ENCODE measurements around the gene L1CAM.

L1CAM gene

DNA sequence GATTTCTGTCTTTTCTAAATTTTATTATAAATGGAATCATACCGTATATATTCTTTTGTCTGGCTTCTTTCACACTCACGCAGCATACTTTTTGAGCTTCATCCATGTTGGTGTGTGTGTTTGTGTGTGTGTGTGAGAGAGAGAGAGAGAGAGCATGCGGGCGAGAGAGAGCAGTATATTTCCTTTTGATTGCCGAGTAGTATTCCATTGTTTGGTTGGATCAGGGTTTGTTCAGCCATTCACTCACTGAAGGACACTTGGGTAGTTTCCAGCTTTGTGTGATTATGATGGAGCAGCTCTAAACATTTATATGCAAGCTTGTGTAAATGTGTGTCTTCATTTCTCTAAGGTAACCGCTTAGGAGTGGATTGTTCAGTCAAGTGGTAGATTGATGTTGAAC lies 3.1 kb upstream of the L1CAM start:
- in situ Hi-C loops (cut with HindIII; ENCODE audit: low sequenced_read_pairs) = no loop called here
- TF ChIP-seq, protein P1, sequence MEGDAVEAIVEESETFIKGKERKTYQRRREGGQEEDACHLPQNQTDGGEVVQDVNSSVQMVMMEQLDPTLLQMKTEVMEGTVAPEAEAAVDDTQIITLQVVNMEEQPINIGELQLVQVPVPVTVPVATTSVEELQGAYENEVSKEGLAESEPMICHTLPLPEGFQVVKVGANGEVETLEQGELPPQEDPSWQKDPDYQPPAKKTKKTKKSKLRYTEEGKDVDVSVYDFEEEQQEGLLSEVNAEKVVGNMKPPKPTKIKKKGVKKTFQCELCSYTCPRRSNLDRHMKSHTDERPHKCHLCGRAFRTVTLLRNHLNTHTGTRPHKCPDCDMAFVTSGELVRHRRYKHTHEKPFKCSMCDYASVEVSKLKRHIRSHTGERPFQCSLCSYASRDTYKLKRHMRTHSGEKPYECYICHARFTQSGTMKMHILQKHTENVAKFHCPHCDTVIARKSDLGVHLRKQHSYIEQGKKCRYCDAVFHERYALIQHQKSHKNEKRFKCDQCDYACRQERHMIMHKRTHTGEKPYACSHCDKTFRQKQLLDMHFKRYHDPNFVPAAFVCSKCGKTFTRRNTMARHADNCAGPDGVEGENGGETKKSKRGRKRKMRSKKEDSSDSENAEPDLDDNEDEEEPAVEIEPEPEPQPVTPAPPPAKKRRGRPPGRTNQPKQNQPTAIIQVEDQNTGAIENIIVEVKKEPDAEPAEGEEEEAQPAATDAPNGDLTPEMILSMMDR (IDR thresholded peaks at IDR 0.05; ENCODE audit: low read depth, low read length) = no peak
- H3K4me3 ChIP-seq (ENCODE audit: low read depth, low read length) = no peak overlapping the region
- DNase-seq (ENCODE audit: low read depth, low spot score) = no peak

DNA sequence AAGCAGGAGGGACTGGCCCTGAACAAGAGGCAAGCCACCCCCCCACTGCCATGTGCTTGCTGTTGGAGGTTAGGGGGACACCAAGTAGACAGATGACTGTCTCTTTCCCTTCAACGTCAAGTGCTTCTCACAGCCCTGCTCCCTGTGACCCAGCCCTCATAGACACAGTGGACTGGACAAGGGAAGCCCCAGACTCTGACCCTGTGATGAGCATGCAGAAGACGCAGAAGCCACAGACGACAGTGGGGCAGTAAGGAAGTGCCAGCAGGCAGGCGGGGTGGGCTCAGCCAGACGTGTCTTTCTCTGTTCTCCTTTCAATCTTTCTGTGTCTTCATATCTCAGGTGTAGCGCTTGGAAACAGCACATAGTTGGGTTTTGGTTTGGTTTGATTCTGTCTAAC lies 2.4 kb upstream of the L1CAM start:
- in situ Hi-C loops (cut with HindIII; ENCODE audit: low sequenced_read_pairs) = no loop called here
- no peak overlapping the region for H3K4me3 ChIP-seq (ENCODE audit: low read depth, low read length)
- TF ChIP-seq, protein P1 (IDR thresholded peaks at IDR 0.05; ENCODE audit: low read depth, low read length) = no peak
- DNase-seq (ENCODE audit: low read depth, low spot score) = no peak

DNA sequence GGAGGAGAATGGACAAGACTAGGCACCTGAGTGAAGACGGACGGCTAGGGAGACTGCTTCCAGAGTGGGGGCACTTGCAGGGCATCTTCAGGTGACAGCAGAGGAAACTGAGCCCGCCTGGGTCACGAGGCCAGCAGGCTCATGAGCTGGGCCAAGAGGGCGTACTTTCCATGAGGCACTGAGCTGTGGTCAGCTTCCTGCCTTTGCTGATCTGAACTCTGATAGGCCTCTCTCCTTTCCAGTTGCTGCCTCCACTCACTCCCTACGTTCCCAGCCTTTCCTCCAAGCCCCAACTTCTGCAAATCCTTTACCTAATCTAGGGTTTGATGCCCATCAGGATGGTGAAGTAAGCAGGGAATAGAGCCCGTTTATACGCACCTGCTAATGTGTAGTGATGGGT lies 1.4 kb upstream of the L1CAM start:
- H3K4me3 ChIP-seq (ENCODE audit: low read depth, low read length) = no peak overlapping the region
- in situ Hi-C loops (cut with HindIII; ENCODE audit: low sequenced_read_pairs) = no loop called here
- no peak for DNase-seq (ENCODE audit: low read depth, low spot score)
- TF ChIP-seq, protein P1 (IDR thresholded peaks at IDR 0.05; ENCODE audit: low read depth, low read length) = no peak

DNA sequence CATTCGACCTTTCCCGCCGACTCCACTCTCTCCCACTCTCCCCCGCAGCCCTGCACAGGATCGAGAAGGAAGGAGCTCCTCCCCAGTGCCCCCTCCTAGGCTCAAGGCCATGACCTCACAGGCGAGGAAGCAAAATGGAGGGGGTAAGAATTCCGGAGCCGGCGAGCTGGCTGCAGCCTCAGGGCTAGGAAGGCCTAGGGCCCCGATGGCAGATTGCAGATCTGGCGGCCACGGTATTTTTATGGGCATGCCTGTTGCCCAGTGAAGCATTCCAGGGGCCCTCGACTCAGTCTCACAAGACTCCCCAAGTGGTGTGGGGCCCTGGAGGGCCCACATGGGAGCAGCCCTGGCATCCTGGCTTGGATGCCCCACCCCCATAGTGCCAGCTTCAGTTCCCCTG lies 942 bp upstream of the L1CAM start:
- in situ Hi-C loops (cut with HindIII; ENCODE audit: low sequenced_read_pairs) = no loop called here
- H3K4me3 ChIP-seq (ENCODE audit: low read depth, low read length) = no peak overlapping the region
- no peak for DNase-seq (ENCODE audit: low read depth, low spot score)
- TF ChIP-seq, protein P1 (IDR thresholded peaks at IDR 0.05; ENCODE audit: low read depth, low read length) = no peak

DNA sequence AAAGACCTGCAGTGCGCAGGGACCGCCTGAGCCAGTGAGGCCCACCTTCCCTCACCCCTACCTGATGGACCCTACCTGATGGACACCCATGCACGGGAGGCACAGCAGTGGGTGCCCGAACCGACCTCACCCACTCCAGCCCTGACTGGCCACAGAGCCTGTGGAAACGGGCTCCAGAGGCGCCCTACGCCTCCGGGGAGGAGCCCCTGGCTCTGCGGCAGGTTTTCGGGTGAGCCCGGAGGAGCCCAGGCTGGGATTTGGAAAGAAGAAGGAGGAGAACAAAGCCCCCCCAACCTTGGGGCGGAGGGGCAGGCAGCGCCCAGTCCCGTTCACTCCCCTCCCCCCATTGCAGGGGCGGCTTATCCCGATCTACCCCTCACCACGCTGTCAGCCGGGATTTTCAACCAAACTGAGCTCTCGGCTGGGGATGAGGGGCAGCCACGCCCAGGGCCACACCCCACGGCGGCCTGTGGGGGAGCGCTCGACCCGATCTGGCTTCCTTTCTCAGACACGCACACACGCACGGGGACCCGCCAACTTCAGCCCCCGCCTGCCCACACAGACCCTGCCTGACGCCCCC lies 675 bp downstream of the L1CAM start:
- TF ChIP-seq, protein P1 (IDR thresholded peaks at IDR 0.05; ENCODE audit: low read depth, low read length) = no peak
- in situ Hi-C loops (cut with HindIII; ENCODE audit: low sequenced_read_pairs) = no loop called here
- H3K4me3 ChIP-seq (ENCODE audit: low read depth, low read length) = no peak overlapping the region
- no peak for DNase-seq (ENCODE audit: low read depth, low spot score)

DNA sequence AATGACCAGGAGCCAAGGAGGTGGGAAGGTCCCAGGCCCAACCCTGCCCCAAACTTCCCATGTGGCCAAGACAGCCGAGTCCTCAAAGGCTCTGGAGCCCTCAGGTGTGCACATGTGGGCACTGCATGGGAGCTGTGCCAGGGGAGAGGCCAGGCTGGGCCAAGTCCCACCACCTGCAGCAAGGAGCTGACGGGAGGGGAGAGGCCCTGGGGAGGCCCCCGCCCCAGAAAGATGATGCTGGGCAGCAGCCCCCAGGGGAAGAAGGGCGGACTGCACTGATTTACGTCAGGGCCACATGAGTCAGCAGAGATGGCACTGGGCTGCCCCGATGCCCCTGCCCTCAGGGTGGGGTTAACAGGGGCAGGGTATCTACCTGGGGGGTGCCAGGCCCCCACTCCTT lies 1.4 kb downstream of the L1CAM start:
- no peak for DNase-seq (ENCODE audit: low read depth, low spot score)
- no peak overlapping the region for H3K4me3 ChIP-seq (ENCODE audit: low read depth, low read length)
- in situ Hi-C loops (cut with HindIII; ENCODE audit: low sequenced_read_pairs) = no loop called here
- TF ChIP-seq, protein P1 (IDR thresholded peaks at IDR 0.05; ENCODE audit: low read depth, low read length) = no peak

DNA sequence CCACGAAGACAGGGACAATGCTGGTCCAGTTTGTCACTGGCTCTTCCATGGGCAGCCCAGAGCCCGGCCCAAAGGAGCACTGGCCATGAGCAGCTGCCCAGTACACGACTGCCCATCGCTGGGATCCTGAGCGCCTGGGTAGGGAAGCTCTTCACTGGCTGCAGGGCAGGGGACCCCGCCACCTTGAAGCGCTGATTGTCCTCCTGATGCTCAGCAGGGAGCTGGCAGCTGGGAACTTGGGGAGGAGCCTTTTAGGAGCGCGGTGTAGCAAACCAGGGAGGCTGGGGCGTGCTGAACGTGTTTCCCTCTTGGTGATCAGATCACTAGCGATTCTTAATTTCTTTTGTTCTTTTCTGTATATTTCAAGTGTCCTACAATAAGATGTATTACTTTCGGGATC lies 1.8 kb downstream of the L1CAM start:
- H3K4me3 ChIP-seq (ENCODE audit: low read depth, low read length) = no peak overlapping the region
- TF ChIP-seq, protein P1 (IDR thresholded peaks at IDR 0.05; ENCODE audit: low read depth, low read length) = no peak
- no peak for DNase-seq (ENCODE audit: low read depth, low spot score)
- in situ Hi-C loops (cut with HindIII; ENCODE audit: low sequenced_read_pairs) = no loop called here

Measured in astrocyte of the spinal cord (primary cell).